Measurements from ENCODE around the gene METTL21C.
A peak's percentile ranks its signal among the peaks of the same experiment; 100 is the strongest.

METTL21C gene

DNA sequence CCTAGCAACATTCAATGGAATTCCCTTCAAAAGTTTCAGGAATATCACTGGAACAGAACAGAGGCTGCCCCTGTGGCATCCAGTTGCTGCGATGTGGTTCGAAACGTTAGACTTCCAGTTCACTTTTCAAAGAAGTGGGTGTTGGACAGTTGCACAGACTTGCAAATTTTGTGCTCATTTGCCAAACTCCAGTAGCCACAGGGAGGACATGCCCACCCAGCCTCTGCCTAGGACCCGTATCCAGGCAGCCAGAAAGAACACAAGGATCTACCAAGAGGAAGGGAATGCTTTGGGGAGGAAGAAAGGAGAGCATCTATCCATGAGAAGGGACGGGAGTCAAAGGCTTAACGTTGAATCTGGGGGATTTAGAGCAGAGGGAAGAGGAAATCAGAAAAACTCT lies at the start of gene METTL21C:
Gene METTL21C, minus strand, starts transcription at position 108 of the 400 bp plus-strand sequence. CDS start 546 bp downstream, outside the sequence.
- no peak for DNase-seq

DNA sequence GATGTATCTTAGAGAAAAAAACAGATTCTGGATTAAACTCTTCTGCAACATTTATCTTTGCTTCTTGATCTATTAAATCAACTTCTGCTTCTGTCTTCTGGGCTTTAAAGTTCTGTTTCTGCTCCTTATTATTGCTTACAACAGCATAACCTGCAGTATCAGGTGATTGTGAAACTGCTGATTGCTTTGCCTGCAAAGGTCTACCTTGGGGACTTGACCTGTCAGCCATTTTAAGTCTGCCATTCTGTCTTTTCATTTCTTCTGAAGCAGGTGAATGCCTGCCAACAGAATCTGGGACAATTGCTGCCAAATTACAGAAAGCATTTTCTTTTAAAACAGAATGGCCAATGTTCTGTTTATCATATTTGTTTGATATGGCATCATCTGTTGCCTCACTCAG lies 47.7 kb upstream of the METTL21C start:
- no peak for DNase-seq

- DNase-seq, result no peak
Observed at GRCh38 chr13:102742101-102742500, 47.3 kb upstream of the METTL21C start.

- peak; percentile 59 for DNase-seq
Observed at GRCh38 chr13:102729560-102730270, 34.9 kb upstream of the METTL21C start.

DNA sequence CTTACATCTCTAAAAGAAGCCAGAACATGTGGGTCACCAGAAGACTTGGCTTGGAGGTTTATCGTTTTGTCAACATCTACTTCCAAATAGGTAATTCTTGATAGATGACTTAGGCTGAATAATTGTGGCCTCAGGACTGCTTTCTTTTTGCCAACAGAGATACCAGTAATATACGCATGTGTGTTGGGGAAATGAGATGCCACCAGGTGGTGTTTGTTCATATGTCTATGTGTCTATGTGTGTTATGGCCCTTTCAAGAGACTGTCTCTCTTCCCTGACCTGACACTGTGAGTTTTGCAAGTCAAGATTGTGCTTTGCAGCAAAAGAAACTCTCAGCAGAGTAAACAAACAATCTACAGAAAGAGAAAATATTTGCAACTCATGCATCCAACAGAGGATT lies 31.6 kb upstream of the METTL21C start:
- DNase-seq, result no peak

DNA sequence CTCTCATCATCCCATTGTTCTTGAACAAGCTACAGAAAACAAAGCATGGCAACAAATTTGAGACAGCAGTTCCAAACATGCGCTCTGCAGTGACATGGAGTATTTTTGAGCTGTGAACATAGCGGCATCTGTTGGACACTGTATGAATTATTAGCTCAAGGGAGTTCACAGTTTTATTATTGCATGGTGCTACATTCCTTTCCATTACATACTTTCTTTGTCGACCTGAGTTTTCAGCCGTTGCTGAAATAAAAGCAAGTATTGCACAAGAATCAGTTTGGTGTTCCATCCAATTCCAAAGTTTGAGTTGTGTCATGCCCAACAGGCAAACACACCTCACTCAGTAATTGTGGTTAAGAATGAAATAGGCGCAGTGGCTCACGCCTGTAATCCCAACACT lies 30.1 kb upstream of the METTL21C start:
- peak; percentile 68 for DNase-seq

- DNase-seq, result no peak
Observed at GRCh38 chr13:102721800-102722231, 27.0 kb upstream of the METTL21C start.

DNA sequence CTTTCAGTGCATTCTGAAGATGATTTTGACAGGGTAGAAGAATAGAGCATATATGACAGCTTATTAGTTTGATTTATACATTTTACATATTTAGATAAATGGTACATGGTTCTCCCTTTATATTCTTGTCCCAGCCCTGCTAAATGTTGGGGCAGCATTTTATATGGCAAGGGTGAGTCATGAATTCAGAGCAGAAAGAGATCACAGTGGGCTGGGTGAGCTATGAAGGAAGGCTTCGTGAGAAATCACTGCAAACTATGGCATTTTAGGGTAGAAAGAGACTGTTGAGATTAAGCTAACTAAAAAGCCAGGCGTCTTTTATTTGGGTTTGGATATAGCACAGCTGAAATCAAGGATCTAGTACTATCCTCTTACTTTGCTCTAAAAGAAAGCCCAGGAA lies 23.9 kb upstream of the METTL21C start:
- DNase-seq, result no peak

- no peak for DNase-seq
Observed at GRCh38 chr13:102715447-102715846, 20.6 kb upstream of the METTL21C start.

DNA sequence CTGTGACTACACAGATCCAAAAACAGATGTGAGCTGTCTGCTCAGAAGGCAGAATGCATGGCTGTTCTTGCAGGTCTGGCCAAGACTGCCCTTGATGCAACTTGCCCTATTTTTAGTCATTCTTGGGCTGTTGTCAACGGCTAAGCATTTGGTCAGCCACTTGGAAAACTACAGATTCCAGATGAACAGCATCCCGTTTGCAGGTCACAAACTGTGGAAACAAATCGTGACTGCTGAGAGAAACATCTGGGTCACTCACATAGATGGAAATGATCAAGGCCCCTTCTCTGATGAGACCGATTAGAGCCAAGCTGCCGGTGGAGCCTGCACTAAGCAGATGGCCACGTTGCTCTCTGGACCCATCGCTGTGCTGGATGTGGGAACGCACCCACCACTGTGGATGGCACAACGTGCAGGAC lies 15.4 kb upstream of the METTL21C start:
- DNase-seq, result no peak

- no peak for DNase-seq
Observed at GRCh38 chr13:102709536-102709935, 14.7 kb upstream of the METTL21C start.

GRCh38 chr13:102708991-102709390 lies 14.1 kb upstream of the METTL21C start:
- DNase-seq, result no peak

- no peak for DNase-seq
Observed at GRCh38 chr13:102708211-102708610, 13.4 kb upstream of the METTL21C start.

GRCh38 chr13:102707467-102707866 lies 12.6 kb upstream of the METTL21C start:
- peak; percentile 95 for DNase-seq

DNA sequence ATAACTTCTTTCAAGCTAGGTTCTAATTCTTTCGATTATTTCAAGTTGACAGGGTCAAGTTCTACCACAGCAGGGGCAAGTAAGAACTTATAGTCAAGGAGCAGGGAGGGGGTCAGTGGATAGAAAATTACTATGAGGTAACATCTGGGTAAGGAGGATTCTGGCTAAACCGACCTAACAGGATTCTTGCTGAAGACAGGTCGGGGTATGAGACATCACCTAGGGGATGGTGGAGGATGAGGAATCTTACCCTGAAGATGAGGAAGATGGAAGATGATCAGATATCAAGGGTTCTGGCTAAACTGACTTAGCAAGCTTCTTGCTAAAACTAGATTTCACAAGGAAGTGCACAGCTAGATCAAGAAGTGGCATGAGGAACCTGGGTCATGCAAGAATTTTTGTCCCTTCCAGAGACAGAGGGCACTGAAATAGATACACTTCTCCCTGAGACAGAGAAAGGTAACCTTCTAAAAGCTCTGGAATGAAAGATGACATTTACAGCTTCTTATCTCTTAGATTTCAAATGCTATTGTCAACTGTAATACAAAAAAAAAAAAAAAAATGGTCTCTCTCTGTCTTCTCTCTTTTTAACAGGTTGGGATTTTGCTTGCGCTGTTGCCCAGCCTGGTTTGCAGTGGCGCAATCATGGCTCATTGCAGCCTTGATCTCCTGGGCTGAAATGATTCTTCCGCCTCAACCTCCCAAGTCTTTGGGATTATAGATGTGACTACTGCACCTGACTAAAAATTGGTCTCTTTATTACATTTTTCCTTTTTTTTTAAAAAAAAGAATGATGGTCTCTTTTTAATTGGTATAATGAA lies 9.6 kb upstream of the METTL21C start:
- no peak for DNase-seq

- DNase-seq, result no peak
Observed at GRCh38 chr13:102703726-102704035, 8.8 kb upstream of the METTL21C start.

DNA sequence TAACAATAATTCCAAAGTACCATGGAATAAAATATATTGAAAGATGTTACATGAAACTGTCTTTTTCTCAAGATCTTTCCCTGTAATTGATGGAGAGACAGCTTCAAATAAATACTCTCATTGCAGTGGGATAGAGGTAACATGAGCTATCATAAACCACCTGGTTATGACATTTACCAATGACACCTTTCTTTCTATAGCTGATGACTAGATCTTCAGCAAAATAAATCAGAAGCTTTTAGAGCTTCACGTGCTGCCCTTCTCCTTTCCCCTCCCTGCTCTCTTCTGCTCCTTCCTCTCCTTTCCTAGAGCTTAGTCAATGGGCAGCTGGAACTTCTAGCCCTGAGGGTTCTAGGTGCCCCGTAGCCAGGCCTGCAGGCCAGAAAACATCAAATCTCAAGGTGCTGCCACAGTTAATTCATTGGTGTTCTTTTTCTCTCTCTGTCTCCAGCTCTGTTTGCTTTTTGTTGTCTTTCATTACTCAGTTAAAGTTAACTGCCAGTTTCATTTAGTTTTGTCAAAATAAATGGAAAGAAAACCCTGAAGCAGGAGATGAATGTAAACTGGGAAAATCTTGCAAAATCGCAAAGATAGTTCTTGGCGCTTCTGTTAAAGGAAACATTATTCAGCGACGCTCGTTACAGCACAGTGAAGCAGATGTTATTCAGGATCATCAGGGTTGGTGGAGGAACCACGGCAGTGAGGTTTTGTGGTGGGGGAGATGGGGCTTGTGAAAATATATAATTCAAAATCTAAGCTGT lies 8.3 kb upstream of the METTL21C start:
- peak; percentile 65 for DNase-seq

DNA sequence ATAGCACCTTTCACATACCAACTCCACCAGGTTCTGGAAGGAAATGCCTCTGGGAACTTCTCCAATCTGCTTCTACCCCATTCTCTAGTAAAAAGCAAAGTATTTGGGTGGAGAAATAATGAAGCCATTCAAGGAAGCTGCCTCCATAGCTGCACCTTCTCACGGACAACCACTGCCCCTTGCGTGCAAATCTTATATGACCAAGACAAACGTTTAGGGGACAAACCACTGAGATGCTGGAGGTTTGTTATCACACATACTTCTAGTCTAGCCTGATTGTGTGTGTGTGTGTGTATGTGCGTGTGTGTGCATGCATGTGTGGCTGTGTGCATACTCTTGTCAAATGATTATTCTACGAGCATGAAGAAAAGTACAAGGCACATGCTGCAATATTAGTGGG lies 6.5 kb upstream of the METTL21C start:
- no peak for DNase-seq

DNA sequence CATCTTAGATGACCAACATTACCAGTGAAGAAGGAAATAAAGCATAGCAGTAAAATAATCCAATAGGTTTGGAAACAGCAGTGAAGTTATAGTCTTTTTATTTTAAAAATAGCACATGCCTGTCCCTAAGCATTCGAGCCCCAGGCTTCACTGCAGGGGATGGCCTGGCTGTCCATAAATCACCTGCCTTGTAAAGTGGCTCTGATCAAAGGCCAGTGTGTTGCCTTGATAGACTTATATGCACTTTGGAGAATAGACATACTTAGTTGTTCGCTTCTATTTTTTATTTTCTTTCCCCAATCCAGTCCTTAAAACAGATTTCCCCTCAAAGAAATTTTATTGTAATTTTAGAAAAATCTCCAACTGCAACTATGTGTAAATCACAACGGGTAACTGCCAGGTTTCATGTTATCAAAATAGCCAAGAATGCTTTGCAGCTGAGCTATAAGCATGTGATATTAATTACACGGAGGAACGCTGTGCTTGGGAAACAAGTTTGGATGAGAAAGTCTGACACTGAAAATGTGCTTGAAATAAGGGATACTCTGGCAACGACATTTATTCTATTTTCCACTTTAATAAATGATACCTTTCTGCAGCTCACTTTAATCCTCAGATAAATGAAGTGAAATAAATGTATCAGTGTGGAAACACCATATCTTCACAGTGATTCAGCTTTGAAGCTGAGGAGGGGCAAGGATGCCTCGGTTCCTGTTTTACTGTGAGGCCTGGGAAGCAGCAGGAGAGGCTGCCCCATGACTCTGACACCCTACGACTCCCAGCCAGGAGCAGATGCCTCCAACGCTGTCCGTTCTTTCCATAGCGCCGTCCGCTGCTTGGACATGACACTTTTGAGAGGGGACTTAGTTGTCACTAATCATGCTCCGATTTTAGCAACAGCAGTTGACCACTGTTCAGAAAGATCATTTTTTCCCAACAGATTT lies 5.5 kb upstream of the METTL21C start:
- DNase-seq, result peak; percentile 40

DNA sequence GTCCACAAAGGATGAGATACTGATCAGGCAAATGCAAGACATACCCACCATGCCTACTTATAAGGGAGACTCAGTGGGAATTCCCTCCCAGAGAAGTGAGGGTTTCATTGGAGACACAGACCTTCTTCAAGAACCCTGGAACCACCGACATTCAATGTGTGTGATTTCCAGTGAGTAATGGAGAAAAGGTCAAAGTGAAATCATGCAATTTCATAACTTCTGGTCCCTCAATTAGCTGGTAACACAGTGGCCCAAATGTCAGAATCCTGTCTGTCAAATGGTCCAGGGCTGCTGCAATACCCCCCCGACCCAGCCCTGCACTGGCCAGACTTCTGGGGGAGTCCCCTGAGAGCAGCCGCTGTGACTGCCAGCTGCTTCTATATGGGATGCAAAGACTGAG lies 4.7 kb upstream of the METTL21C start:
- DNase-seq, result no peak

- DNase-seq, result no peak
Observed at GRCh38 chr13:102698649-102698980, 3.8 kb upstream of the METTL21C start.

DNA sequence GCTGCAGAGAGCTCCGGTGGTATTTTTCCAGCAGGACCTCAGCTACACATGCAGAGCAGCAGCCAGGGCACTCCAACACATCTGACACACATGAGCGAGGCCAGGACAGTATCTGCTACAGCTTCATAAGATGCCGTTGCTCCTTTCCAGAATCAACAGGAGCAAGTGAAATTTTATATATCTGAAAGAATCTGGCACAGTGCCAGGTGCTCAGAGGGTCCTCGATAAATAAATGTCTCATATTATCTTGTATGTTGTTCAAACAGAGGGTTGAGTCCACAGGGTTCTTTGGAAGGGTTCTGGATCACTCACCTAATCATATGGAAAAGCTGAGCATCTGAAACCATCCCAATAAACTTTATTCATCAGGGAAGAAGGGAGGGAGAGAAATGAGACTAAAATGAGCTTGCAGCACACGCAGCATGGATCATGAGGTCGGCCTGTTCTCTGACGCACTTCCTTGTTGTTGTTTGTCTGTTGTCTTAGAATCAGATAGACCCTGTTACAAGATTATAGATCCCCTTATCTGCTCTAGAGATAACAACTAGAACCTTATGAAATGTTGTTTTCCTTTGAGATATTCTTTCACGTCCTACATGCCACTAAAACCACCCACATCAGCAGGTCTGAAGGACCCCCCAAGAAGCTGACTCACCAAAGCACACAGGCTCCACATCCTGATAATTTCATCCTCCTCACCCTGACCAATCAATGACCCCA lies 3.2 kb upstream of the METTL21C start:
- no peak for DNase-seq

Measured in fibroblast of skin of right biceps (primary cell).